ENCODE measurements around the gene EPHA10.

The EPHA10 gene

GRCh38 chr1:37724575-37724974 is 40.3 kb downstream of the EPHA10 start:
- no peak overlapping the region for H3K4me3 ChIP-seq (ENCODE audit: low read depth, low read length, poor library complexity, severe bottlenecking)

DNA sequence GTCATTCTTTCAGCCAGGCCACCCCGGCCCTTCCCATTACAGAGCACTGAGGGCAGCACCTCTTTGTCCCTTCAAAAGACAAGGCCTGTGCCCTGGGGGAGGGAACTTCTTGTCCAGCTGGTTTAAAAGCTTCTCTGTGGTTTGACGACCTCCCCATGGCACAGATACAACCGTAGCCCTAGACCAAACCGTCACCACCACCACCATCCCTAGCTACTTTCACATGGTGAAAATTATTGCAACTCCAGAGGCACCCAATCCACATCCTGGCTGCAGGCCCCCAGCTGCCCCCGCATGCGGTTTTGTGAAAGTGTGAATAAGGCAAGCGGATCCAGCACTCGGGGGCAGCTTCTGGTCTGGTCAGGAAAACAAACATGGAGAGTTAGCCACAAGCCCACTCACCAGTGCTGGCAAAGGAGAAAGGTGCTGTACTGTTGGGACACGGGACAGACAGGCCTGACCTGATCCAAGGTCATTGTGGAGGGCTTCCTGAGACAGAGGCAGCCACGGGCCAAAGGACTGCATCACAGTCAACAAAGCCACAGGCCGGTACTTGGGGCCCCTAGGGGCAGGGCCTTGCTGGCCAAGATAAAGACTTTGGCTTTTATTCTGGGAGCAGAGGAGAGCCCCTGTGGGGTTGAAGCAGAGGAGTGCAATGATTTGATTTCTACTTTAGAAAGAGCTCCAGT is 41.4 kb downstream of the EPHA10 start:
- no peaks in the 10 kb centered on the region for H3K9me3 ChIP-seq (ENCODE audit: low read length)
- H3K4me2 ChIP-seq (ENCODE audit: low read length) = no peak overlapping the region
- H3K4me3 ChIP-seq (ENCODE audit: low read depth, low read length, poor library complexity, severe bottlenecking) = no peak overlapping the region
- H3K9me2 ChIP-seq (ENCODE audit: low read depth, low read length) = no peaks in the 10 kb centered on the region
- TF ChIP-seq CTCF (IDR thresholded peaks at IDR 0.05; ENCODE audit: low read length) = no peak
- no peak for TF ChIP-seq EZH2 (IDR thresholded peaks at IDR 0.05; ENCODE audit: borderline replicate concordance, low read length)
- no peak overlapping the region for H2AFZ ChIP-seq (ENCODE audit: low read length)
- no peaks in the 10 kb centered on the region for H4K20me1 ChIP-seq (ENCODE audit: insufficient read depth, low read length)
- no peaks in the 10 kb centered on the region for H3K27me3 ChIP-seq (ENCODE audit: insufficient read depth, low read length)
- no peak overlapping the region for H3K9ac ChIP-seq (ENCODE audit: low read length)
- no peaks in the 10 kb centered on the region for H3K79me2 ChIP-seq (ENCODE audit: insufficient read depth, low read length)
- H3K27ac ChIP-seq (ENCODE audit: low read depth, low read length, poor library complexity, severe bottlenecking) = no peak overlapping the region
- H3K4me1 ChIP-seq (ENCODE audit: insufficient read depth, low read length, severe bottlenecking) = no peaks in the 10 kb centered on the region
- no peaks in the 10 kb centered on the region for H3K36me3 ChIP-seq (ENCODE audit: insufficient read depth, low read length)
- no peaks in the 10 kb centered on the region for H3F3A ChIP-seq (ENCODE audit: insufficient read depth, low read length)

More at GRCh38 chr1:37724575-37724974, 40.3 kb downstream of the EPHA10 start:
- Histone ChIP-seq H3K9ac (ENCODE audit: low read length) (no peak overlapping the region), H3K4me2 (ENCODE audit: low read length) (no peak overlapping the region), H3K9me3 (ENCODE audit: low read length) (no peaks in the 10 kb centered on the region), H3K9me2 (ENCODE audit: low read depth, low read length) (no peaks in the 10 kb centered on the region), H3K27me3 (ENCODE audit: insufficient read depth, low read length) (no peaks in the 10 kb centered on the region), H4K20me1 (ENCODE audit: insufficient read depth, low read length) (no peaks in the 10 kb centered on the region), H2AFZ (ENCODE audit: low read length) (no peak overlapping the region), H3K27ac (ENCODE audit: low read depth, low read length, poor library complexity, severe bottlenecking) (no peak overlapping the region), H3K36me3 (ENCODE audit: insufficient read depth, low read length) (no peaks in the 10 kb centered on the region), H3F3A (ENCODE audit: insufficient read depth, low read length) (no peaks in the 10 kb centered on the region), H3K4me1 (ENCODE audit: insufficient read depth, low read length, severe bottlenecking) (no peaks in the 10 kb centered on the region), H3K79me2 (ENCODE audit: insufficient read depth, low read length) (no peaks in the 10 kb centered on the region)
- TF ChIP-seq CTCF (IDR thresholded peaks at IDR 0.05; ENCODE audit: low read length) (no peak), EZH2 (IDR thresholded peaks at IDR 0.05; ENCODE audit: borderline replicate concordance, low read length) (no peak)

DNA sequence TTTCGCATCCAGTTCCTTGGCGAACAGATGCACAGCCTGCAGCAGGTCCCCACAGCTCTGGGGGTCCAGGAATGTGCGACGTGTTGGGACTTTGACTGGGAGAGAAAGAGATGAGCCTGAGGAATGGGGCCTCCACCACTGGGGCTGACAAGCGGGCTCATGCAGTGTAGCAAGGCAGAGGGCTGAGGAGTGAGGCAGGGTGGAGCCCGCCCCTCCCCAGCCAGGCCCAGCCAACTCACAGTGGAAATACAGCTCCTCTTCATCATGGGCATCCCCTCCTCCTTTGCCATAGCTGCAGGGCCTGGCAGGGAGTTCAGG is 41.9 kb downstream of the EPHA10 start:
- no peaks in the 10 kb centered on the region for H3K9me3 ChIP-seq (ENCODE audit: low read length)
- no peaks in the 10 kb centered on the region for H4K20me1 ChIP-seq (ENCODE audit: insufficient read depth, low read length)
- no peaks in the 10 kb centered on the region for H3K27me3 ChIP-seq (ENCODE audit: insufficient read depth, low read length)
- no peak overlapping the region for H3K9ac ChIP-seq (ENCODE audit: low read length)
- no peak overlapping the region for H2AFZ ChIP-seq (ENCODE audit: low read length)
- H3K79me2 ChIP-seq (ENCODE audit: insufficient read depth, low read length) = no peaks in the 10 kb centered on the region
- TF ChIP-seq CTCF (IDR thresholded peaks at IDR 0.05; ENCODE audit: low read length) (no peak), EZH2 (IDR thresholded peaks at IDR 0.05; ENCODE audit: borderline replicate concordance, low read length) (no peak)
- no peaks in the 10 kb centered on the region for H3K4me1 ChIP-seq (ENCODE audit: insufficient read depth, low read length, severe bottlenecking)
- H3K9me2 ChIP-seq (ENCODE audit: low read depth, low read length) = no peaks in the 10 kb centered on the region
- H3K4me2 ChIP-seq (ENCODE audit: low read length) = no peak overlapping the region
- H3K36me3 ChIP-seq (ENCODE audit: insufficient read depth, low read length) = no peaks in the 10 kb centered on the region
- no peaks in the 10 kb centered on the region for H3F3A ChIP-seq (ENCODE audit: insufficient read depth, low read length)
- no peak overlapping the region for H3K4me3 ChIP-seq (ENCODE audit: low read depth, low read length, poor library complexity, severe bottlenecking)
- no peak overlapping the region for H3K27ac ChIP-seq (ENCODE audit: low read depth, low read length, poor library complexity, severe bottlenecking)
